Measurements from ENCODE around the gene CYP24A1. TPM values are rescaled to one million over a fixed set of nuclear protein-coding genes. Genes with fewer than 3 reads are reported as not detected.
A peak's percentile ranks its signal among the peaks of the same experiment; 100 is the strongest.

The CYP24A1 gene
- total and polyA plus RNA-seq, 2 of the 8 experiments (the other 6 are each of a cell fraction or from before 2014, with no cell fraction given): not detected

DNA sequence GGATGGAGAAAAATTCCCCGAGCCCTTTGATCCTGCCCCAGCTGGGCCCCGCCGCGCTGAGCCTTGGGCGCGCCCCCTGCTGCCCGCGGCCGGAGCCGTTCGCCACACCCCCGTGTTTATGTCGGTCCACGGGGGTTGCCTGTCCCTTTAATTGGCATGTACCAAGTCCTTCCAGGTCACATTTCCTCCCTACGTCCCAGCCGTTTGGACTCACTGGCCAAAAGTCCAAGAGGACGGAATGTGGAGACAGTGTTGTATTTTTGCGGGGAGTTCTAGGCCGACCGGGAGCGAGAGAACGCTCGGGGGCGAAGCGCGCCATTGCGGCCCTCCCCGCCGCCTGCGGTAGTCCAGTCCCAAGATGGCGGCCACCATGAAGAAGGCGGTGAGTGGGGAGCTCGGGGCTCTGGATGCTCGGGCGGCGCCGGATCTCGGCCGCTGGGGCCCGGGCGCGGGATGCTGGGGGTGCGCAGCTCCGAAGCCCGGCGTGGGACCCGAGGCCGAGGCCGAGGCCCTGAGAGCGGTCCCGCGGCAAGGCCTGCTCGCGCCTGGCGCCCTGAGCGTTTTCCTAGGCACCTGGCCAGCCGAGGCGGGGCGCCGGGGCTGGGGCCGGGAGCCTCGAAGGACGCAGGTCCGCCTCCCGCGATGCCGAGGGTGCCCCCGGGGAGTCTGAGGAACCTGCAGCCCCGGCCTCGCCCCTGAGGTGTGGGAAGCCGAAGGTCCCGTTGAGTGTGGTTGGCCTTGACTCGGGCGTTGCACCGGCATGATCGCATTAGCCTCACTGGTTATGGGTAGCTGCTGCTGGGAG is 34.2 kb upstream of the CYP24A1 start, which contains the start of gene PFDN4 (continued):
- TF ChIP-seq TBP (IDR thresholded peaks at IDR 0.05; ENCODE audit: low read depth, low read length) (peak; percentile 79), CHD1 (IDR thresholded peaks at IDR 0.05; ENCODE audit: low read depth, low read length) (peak; percentile 95), RXRA (IDR thresholded peaks at IDR 0.05; ENCODE audit: insufficient read depth, low read depth, low read length) (no peak), EP300 (IDR thresholded peaks at IDR 0.05; ENCODE audit: borderline replicate concordance in 1 of 2, low read depth in 2 of 2, low read length in 2 of 2) (peak in 1 of 2 experiments; percentile 99; a peak in 2 of 3 replicates), PHF8 (conservative IDR thresholded peaks at IDR 0.05; ENCODE audit: low read depth, low read length) (peak; percentile 81), SAP30 (IDR thresholded peaks at IDR 0.05; ENCODE audit: insufficient read depth, insufficient replicate concordance, low read length) (no peak), TEAD4 (IDR thresholded peaks at IDR 0.05; ENCODE audit: low read depth, low read length) (no peak), RBBP5 (IDR thresholded peaks at IDR 0.05; ENCODE audit: borderline replicate concordance, low read depth, low read length) (peak; percentile 83), SP1 (IDR thresholded peaks at IDR 0.05; ENCODE audit: low read depth, low read length) (no peak)
- TF ChIP-seq, protein P1, sequence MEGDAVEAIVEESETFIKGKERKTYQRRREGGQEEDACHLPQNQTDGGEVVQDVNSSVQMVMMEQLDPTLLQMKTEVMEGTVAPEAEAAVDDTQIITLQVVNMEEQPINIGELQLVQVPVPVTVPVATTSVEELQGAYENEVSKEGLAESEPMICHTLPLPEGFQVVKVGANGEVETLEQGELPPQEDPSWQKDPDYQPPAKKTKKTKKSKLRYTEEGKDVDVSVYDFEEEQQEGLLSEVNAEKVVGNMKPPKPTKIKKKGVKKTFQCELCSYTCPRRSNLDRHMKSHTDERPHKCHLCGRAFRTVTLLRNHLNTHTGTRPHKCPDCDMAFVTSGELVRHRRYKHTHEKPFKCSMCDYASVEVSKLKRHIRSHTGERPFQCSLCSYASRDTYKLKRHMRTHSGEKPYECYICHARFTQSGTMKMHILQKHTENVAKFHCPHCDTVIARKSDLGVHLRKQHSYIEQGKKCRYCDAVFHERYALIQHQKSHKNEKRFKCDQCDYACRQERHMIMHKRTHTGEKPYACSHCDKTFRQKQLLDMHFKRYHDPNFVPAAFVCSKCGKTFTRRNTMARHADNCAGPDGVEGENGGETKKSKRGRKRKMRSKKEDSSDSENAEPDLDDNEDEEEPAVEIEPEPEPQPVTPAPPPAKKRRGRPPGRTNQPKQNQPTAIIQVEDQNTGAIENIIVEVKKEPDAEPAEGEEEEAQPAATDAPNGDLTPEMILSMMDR (IDR thresholded peaks at IDR 0.05; ENCODE audit: control extremely low read depth in 1 of 3, insufficient read depth in 1 of 3, low read depth in 1 of 3, low read length in 3 of 3): peak; percentile 61 to 72 (median 65)
